GM13977 (cell line): ENCODE data around the gene KIF4A.
"Not testable (repeated sequence)": the region's sequence is repeated elsewhere in the genome, so short reads cannot be mapped to it uniquely, and the experiment has no call there.

ENCODE experiments used
- DNase-seq: peaks from one replicate; pipeline ENCODE4 v3.0.0; 2012; ENCODE audit warnings: low spot score
- in situ Hi-C: fragments of 300-500 bp; cut with MboI; formaldehyde crosslinking; loops from one replicate; pipeline ENCODE4 v1.12.0; 2022; ENCODE audit warnings: low sequenced_read_pairs, low pct_unique_long_range_greater_than_20kb, mixed read lengths, inconsistent platforms; ENCODE audit not compliant: unreplicated experiment
- TF ChIP-seq, protein P1 (sequence below): IDR thresholded peaks from 2 replicates; pipeline ENCODE4 v1.5.1; 2012; ENCODE audit warnings: mild to moderate bottlenecking, control low read depth; ENCODE audit not compliant: insufficient read depth; ENCODE audit errors: extremely low read depth, missing control alignments

The KIF4A gene

DNA sequence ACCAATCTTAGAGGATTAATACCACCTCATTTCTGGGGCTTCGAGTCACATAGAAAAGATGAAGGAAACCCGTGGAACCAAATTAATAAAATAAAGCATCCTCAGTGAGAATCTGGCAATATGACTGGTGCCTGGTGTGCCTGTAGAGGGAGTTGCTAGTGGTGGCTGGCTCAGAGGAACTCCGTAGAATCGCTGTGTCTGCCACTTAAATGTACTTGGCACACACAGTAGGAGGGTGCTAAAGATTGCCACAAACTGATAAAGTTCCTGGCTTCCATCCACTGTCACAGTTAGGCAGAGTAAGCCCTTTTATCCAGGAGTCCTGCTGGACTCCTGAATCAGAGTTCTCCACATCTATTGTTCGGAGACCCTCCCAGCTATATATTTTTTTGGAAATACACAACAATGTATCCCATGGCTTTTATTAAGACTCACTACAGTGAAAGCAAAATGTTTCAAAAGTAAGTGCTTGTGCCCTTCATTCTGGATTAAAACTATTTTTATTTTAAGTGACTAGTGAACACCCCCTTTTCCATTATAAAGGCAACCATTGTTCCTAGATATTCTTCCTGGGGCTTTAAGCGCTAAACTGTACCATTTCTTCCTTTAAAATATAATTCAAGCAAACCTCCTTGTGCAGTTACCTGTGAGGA lies 56.6 kb downstream of the KIF4A start:
- TF ChIP-seq, protein P1, sequence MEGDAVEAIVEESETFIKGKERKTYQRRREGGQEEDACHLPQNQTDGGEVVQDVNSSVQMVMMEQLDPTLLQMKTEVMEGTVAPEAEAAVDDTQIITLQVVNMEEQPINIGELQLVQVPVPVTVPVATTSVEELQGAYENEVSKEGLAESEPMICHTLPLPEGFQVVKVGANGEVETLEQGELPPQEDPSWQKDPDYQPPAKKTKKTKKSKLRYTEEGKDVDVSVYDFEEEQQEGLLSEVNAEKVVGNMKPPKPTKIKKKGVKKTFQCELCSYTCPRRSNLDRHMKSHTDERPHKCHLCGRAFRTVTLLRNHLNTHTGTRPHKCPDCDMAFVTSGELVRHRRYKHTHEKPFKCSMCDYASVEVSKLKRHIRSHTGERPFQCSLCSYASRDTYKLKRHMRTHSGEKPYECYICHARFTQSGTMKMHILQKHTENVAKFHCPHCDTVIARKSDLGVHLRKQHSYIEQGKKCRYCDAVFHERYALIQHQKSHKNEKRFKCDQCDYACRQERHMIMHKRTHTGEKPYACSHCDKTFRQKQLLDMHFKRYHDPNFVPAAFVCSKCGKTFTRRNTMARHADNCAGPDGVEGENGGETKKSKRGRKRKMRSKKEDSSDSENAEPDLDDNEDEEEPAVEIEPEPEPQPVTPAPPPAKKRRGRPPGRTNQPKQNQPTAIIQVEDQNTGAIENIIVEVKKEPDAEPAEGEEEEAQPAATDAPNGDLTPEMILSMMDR, result no peak
- no peak for DNase-seq
- in situ Hi-C loops, result no loop called here

- in situ Hi-C loops, DNase-seq: not testable (repeated sequence)
Observed at GRCh38 chrX:70348825-70349224, 58.9 kb downstream of the KIF4A start.

DNA sequence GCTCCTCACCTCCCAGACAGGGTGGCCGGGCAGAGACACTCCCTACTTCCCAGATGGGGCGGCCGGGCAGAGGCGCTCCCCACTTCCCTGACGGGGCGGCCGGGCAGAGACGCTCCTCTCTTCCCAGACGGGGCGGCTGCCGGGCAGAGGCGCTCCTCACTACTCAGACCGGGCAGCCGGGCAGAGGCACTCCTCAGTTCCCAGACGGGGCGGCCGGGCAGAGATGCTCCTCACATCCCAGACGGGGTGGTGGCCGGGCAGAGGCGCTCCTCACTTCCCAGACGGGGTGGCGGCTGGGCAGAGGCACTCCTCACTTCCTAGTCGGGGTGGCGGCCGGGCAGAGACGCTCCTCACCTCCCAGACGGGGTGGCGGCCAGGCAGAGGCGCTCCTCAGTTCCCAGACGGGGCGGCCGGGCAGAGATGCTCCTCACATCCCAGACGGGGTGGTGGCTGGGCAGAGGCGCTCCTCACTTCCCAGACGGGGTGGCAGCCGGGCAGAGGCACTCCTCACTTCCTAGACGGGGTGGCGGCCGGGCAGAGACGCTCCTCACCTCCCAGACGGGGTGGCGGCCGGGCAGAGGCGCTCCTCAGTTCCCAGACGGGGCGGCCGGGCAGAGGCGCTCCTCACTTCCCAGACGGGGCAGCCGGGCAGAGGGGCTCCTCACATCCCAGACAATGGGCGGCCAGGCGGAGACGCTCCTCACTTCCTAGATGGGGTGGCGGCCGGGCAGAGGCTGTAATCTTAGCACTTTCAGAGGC lies 59.6 kb downstream of the KIF4A start:
- DNase-seq, in situ Hi-C loops: not testable (repeated sequence)

GRCh38 chrX:70352496-70352895 lies 62.6 kb downstream of the KIF4A start:
- DNase-seq, result no peak
- in situ Hi-C loops, result no loop called here
- TF ChIP-seq, protein P1, result no peak

DNA sequence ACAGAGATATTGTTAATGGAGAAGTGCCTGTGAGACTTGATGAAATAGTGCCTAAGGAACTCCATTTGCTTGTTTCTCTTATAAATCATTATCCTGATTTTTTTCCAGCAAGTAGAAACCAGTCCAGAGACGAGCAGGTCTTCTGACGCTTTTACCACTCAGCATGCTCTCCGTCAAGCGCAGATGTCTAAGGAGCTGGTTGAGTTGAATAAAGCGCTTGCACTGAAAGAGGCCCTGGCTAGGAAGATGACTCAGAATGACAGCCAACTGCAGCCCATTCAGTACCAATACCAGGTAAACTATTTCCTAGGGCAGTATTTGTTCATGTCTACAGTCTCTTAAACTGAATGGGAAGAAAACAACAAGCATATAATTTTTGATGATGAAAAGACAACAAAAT lies 63.6 kb downstream of the KIF4A start:
- TF ChIP-seq, protein P1, result no peak
- in situ Hi-C loops, result no loop called here
- DNase-seq, result no peak

GRCh38 chrX:70354716-70355115 lies 64.8 kb downstream of the KIF4A start:
- in situ Hi-C loops, result no loop called here
- TF ChIP-seq, protein P1, result no peak
- DNase-seq, result no peak

DNA sequence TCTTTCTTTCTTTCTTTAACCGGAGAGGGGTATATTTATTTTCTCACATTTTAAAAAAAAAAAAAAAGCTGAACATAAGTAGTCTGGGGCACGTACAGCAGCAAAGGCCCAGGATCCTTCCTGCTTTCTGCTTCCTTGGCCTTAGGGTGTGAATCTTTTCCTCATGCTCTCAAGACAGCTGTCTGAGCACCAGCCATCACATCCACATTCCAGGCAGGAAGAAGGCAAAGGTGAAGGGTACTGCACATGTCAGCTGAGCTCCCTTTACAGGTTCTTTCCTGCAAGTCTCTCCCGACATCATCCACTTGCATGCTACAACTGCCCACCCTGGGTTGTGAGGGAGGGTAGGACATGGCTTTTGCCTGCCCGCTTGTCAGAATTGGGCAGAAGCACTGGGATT lies 69.6 kb downstream of the KIF4A start:
- TF ChIP-seq, protein P1, result no peak
- in situ Hi-C loops, result no loop called here
- DNase-seq, result no peak
